ENCODE results near the gene CDO1. TPM values are rescaled to one million over a fixed set of nuclear protein-coding genes. Genes with fewer than 3 reads are reported as not detected.

The CDO1 gene
- total and polyA plus RNA-seq, 4 experiments from 2014 or later = 1.1 to 1.4 TPM; not detected in 2

- no peak overlapping the region for H3K4me3 Mint-ChIP-seq
- Histone ChIP-seq H3K27me3 (ENCODE audit: insufficient read depth, low read length) (no peaks in the 10 kb centered on the region), H3K27ac (ENCODE audit: low read depth, low read length) (no peak overlapping the region), H3K4me3 (ENCODE audit: low read length in 2 of 2) (no peak overlapping the region), H3K36me3 (ENCODE audit: insufficient read depth, low read length) (no peaks in the 10 kb centered on the region), H3K4me1 (ENCODE audit: insufficient read depth, low read length) (no peaks in the 10 kb centered on the region), H3K9me3 (ENCODE audit: control insufficient read depth in 1 of 2, low read length in 2 of 2) (no peaks in the 10 kb centered on the region)
- peaks cover 0 to 1% (median 0%) of the 10 kb centered on the region in 8 donors for H3K9me3 Mint-ChIP-seq
- intact Hi-C loops (cut with micrococcal nuclease) = no loop called here
- ChIA-PET CTCF (ENCODE audit: partially characterized antibody) (no interaction called here), POLR2A (ENCODE audit: partially characterized antibody) (no interaction called here)
- H3K27me3 Mint-ChIP-seq = peaks cover 2 to 11% of the 10 kb centered on the region in 2 donors
- no peaks in the 10 kb centered on the region for H3K36me3 Mint-ChIP-seq
- no peak overlapping the region for H3K27ac Mint-ChIP-seq
- no peak for DNase-seq
- H3K4me1 Mint-ChIP-seq = peaks cover 0 to 6% (median 2%) of the 10 kb centered on the region in 4 donors
These were observed 60.8 kb downstream of the CDO1 start for GRCh38 chr5:115755675-115756074.

Other genes starting within 250 kb of the CDO1 start
- 1 to 10 TPM; 1.3 to 1.6 TPM for gene TICAM2, start 214.2 kb downstream of the CDO1 start, total RNA-seq
- under 1 TPM in 1 of 2 donors, not detected in 1; 0.52 TPM for gene TICAM2, start 214.2 kb downstream of the CDO1 start, polyA plus RNA-seq
- 10 to 100 TPM; 47.5 to 49.5 TPM for gene TMED7, start 190.6 kb downstream of the CDO1 start, total RNA-seq
- gene TMED7, start 190.6 kb downstream of the CDO1 start, polyA plus RNA-seq = 10 to 100 TPM; 32.1 to 36.9 TPM
- 10 to 100 TPM; 84.7 to 85.9 TPM for gene ATG12, start 24.9 kb upstream of the CDO1 start, total RNA-seq
- 100 to 1,000 TPM in 1 of 2 donors, 10 to 100 TPM in 1; 98.5 to 133 TPM for gene ATG12, start 24.9 kb upstream of the CDO1 start, polyA plus RNA-seq
- 10 to 100 TPM; 44.5 to 46.3 TPM for gene AP3S1, start 25.3 kb upstream of the CDO1 start, total RNA-seq
- 10 to 100 TPM; 69.4 to 97.3 TPM for gene AP3S1, start 25.3 kb upstream of the CDO1 start, polyA plus RNA-seq
- gene LVRN, start 145.8 kb upstream of the CDO1 start, total RNA-seq = not detected
- not detected for gene LVRN, start 145.8 kb upstream of the CDO1 start, polyA plus RNA-seq
- gene ARL14EPL, start 215.8 kb upstream of the CDO1 start, total RNA-seq = not detected
- gene ARL14EPL, start 215.8 kb upstream of the CDO1 start, polyA plus RNA-seq = not detected

All from CD4-positive, alpha-beta memory T cell (primary cell).